ENCODE measurements around the gene RASSF5.

Gene RASSF5, protein sequence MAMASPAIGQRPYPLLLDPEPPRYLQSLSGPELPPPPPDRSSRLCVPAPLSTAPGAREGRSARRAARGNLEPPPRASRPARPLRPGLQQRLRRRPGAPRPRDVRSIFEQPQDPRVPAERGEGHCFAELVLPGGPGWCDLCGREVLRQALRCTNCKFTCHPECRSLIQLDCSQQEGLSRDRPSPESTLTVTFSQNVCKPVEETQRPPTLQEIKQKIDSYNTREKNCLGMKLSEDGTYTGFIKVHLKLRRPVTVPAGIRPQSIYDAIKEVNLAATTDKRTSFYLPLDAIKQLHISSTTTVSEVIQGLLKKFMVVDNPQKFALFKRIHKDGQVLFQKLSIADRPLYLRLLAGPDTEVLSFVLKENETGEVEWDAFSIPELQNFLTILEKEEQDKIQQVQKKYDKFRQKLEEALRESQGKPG

DNA sequence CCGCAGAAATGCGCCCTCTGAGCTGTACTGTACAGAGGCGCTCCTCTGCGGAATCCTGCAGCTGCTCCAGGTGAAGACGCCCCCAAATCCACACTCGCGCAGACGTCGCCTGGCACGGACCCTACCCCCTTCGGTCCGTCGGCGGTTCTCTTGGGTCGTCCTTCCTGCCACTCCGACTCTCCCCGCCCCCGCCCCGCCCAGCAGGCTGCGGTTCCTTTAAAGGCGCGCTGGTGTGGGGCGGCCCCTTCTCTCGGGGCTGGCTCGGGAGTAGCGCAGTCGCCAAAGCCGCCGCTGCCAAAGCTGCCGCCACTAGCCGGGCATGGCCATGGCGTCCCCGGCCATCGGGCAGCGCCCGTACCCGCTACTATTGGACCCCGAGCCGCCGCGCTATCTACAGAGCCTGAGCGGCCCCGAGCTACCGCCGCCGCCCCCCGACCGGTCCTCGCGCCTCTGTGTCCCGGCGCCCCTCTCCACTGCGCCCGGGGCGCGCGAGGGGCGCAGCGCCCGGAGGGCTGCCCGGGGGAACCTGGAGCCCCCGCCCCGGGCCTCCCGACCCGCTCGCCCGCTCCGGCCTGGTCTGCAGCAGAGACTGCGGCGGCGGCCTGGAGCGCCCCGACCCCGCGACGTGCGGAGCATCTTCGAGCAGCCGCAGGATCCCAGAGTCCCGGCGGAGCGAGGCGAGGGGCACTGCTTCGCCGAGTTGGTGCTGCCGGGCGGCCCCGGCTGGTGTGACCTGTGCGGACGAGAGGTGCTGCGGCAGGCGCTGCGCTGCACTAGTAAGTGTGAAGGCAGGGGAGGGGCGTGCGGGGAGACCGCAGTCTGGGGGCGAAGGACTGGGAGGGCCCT, at the start of gene RASSF5:
TSS of gene RASSF5 (plus strand) at position 248 of the 846 bp plus-strand sequence. CDS start at position 320, 72 bp downstream.
- DNase-seq (ENCODE audit: low read depth), result no peak

DNA sequence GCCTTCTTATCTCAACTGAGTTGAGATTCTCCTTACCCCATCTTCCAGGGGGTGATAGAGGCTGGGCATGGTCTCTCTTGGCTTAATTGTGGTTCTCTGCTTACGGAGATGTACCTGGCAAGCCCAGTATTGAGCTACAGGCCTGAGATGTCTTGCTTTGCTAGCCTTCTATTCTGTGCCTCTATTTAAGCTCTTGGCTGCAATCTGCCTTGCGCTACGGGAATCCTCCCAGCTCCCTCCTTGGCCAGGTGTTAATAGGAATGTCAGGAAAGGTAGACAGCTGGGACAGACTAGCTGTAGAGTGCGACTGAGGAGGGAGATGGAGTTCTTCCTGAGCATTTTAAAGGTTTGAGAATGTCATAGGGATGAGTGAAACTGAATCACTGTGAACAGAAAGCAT, 47.6 kb upstream of the RASSF5 start:
- DNase-seq (ENCODE audit: low read depth), result no peak

DNA sequence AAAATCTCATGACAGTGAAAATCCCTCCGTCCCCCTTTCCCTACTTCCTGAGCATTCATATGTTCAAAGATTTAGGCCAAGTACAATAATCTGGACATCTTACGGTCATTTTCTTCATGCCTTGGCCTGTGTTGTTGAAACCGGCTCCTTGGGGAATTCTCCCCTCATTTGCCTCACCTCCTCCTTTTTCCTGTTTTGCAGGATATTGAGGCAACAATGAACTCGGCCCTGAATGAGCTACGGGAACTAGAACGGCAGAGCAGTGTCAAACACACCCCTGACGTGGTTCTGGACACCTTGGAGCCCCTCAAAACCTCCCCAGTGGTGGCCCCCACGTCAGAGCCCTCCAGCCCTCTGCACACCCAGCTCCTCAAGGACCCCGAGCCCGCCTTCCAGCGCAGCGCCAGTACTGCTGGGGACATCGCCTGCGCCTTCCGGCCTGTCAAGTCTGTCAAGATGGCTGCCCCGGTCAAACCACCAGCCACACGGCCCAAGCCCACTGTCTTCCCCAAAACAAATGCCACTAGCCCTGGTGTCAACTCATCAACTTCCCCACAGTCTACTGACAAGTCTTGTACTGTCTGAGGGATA, 46.4 kb upstream of the RASSF5 start:
- no peak for DNase-seq (ENCODE audit: low read depth)

DNA sequence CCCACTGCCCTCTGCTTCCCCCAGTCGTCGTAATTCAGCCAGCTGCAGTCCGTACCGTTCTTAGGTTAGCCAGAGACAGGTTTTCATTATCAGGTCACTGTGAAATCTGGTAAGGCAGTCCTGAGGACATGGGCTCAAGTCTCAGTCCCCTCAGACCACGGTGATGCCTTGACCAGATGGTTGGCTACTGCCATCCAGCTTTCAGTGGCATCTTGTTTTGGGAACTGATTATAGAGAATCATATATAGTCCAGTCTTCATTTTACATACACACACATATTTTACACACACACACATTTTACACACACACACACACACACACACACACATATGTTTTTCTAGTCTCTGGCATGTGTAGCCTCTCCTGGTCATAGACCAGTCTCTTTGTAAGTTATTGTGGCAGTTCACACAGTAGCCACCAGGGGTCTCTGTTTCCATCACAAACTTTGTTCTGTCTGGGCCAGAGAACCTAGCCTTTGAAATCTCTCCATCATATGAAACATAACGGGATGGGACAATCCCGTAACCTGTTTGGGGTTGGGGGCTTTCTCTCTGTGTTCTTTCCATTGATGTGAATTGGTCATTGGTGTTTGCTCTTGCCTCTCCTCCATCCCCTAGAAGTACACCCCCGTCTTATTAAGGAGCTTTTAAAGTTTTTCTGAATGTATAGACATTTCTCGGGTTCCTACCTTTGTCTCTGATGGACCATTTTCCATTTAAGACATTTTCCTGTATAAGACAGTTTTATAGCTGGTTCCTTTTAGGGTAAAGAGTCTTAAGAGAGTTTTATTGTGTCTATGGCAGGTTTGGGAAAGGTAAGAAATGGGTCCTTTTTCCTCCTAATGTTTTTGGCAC, 45.5 kb upstream of the RASSF5 start:
- no peak for DNase-seq (ENCODE audit: low read depth)

DNA sequence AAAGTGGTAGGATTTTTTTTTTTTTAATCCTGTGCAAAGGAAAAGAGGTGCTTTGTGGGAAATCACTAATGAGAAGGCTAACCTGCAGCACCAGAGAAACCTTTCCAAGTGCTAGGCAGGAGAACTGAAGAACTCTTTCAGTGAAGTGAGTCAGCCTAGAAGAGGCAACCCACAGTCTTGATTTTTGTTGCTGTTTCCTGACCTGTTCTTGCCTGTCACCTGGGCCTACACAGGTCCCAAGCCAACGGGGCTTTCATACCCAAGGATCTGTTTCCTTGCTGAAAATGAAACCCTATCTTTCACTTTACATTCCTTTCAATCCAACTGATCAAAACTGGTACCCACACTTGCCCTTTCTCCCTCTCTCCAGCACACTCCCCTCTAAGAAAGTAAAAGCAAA, 44.2 kb upstream of the RASSF5 start:
- DNase-seq (ENCODE audit: low read depth), result no peak

DNA sequence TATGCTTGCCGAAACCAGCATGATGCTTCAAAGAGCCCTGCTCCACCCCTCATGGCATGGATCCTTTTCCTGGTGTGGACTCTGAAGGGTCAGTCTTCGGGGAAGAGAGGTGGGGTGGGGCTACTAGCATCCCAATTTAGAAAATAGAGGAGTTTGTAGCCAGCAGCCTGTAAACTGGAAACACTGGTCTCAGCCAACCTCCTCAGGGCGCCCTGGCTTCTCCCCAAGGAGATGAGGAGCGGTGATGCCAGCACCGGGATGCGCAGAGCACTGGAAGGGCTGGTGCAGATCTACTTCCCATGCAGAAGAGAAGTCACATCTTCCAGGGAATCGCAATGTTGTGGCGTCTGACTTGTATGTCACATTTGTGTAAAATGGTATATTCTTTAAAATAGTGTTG, 43.4 kb upstream of the RASSF5 start:
- no peak for DNase-seq (ENCODE audit: low read depth)

DNA sequence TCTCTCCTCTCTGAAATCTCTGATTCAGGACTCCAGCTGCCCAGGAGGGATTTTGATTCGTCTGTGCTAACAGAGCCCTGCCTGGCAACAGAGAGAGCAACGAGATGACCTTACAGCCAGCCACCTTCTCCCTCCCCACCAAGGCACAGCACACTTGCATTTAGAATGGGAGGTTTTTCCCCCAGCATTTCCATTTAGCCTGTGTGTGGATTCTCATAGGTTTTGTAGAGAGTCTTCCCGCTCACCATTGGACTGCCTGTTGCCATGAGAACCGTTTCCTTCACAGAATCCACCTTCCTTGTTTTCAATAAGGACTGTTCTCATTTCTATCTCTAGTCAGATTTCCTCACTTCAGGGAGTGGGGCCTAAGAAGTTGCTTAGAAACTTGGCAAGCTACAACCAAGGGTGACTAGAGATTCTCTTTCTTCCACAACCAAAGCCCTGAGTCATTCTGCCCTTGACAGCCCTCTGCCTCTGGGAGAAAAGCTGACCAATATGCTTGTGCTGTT, 42.8 kb upstream of the RASSF5 start:
- peak; percentile 56 for DNase-seq (ENCODE audit: low read depth)

DNA sequence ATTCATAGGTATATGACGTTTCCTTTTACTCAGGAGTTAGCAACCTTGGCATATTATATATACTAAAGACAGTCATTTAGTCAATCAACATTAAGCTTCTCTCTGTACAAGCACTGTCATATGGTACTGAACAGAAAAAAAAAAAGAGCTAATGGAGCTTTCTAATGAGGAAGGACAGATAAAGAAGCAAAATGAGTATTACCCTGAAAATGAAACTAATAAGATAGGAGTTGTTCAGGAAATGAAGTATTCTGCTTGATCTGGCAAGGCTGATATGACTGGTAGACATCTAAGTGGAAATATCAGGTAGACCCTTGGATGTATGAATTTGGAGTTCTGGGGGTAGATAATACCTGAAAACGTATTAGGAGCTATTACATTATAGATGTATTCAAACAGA, 41.4 kb upstream of the RASSF5 start:
- DNase-seq (ENCODE audit: low read depth), result no peak

DNA sequence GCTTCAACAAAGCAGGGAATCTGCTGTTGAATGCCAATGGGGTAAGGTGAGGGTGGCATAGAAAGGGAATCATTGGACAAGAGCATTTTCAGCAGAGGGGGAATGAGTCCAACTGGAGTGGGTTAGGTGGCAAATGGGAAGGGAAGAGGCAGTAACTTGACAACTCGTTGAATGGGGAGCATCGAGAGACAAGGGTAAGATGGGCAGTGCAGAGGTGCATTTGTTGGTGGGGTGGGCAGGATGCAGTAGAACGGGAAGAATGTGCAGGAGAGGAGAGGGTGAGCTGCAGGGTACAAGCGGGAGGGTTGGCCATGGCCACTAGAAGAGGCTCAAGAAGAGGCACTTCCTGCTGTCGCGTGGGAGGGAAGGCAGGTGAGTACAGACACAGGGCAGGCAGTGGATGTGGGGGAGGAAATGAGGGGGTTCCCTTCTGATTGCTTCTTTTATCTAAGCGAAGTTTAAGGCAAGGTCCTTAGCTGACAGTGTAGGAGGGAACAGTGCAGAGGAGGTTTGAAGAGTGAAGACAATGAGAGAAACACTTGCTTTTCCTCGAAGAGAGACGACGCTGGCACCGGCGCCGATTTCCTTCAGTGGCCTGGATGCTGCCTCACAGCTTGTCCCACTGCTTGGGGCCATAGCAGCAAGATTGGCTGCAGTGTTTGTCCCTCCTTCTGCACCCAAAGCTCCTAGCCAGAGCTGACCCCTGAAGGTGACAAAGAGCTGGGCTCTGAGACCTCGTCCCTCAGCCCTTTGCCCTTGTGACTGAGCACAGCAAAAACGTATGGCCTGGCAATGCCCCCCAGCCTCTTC, 40.3 kb upstream of the RASSF5 start:
- DNase-seq (ENCODE audit: low read depth), result no peak

DNA sequence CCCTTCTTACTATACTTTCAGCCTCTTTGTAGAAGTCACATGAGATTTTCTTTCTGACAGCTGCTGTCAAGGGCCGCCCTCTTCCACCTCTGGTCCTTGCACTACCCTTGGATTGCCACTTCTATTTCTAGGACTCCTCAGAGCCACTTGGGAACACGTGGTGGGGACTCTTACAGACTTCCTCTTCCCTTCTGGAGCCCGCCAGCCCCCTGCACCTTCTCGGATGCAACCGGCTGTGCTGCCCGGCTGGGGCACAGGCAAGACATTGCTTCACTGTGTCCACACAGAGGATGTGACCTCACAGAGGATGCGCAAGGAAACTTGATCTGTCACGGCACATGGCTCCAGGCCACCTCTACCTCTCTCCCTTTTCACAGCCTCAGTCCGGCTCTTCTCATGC, 39.4 kb upstream of the RASSF5 start:
- DNase-seq (ENCODE audit: low read depth), result no peak

DNA sequence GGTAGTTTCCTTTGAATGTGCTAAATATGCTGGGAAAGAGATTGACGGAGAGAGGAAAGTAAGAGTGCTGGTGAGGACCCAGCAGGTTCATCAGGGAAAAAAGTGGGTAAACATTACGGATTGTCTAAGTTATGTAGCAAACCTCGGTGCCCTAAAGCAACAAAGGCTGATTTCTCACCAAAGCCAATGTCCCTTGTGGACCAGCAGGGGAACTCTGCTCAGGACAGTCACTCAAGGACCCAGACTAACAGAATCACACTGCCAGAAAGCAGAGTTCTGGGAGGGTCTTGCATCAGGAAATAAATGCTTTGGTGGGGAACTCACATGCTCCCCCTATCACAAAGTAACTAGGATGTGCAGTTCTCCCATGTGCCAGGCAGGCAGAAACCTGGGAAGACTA, 38.8 kb upstream of the RASSF5 start:
- no peak for DNase-seq (ENCODE audit: low read depth)

DNA sequence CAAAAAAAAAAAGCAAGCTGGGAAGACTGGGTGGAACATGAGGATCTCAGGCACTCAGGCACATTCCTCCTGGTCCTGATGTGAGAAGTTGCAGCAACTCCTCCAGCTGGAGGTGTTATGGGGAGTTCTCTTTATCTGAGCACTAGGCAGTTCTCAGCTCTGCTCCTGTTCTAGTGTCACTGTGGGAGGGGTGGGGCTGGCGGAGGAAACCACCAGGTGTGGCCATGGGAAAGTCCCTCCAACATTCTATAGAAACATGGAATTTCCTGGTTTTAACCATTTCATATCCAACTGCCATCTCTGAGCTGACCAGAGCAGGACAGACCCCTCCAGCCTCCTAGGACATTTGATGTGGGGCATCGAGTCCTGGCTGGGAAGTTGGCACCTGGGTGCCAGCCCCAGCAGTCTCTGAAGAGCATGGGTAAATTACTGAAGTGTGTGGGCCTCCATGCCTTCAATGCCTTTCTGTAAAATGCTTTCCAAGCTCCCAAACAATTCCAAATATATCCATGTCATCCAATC, 37.9 kb upstream of the RASSF5 start:
- no peak for DNase-seq (ENCODE audit: low read depth)

DNA sequence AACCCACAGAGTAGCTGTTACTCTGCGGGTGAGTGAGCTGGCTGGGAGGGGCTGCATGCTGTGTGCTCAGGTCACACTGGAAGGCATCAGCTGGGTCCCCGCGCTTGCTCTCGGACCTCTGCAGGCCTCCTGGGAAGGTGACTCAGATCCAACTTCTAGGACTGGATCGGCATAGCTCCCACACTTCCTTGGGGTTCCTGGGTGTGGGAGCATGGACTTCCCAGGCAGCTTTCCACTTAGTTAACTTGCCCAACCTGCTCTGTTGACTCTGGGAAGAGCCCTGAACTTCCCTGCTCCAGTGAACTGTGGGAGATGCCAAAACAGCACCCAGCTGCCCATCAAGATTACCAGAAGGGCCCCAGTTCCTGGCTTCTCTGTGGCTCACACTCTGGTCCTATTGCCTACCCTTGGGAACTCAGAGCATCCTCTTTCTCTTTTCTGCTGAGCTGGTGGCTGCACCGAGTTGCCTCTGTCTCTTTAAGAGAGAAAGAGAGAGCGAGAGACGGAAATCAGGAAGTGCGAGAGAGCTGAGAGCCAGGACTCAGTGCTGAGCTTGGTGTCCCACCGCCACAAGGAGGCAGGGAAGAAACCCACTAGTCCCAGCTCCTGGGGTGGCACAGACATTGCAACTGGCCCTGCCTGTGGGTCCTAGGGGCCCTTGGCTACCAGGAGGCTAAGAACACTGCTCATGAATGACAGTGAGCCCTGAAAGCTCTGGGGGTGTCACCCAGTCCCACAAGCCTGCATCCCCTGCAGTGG, 37.2 kb upstream of the RASSF5 start, which contains the start of gene IKBKE:
TSS of gene IKBKE (plus strand) at position 544 of the 759 bp plus-strand sequence. CDS start 2,752 bp downstream, outside the sequence.
- DNase-seq (ENCODE audit: low read depth), result no peak

DNA sequence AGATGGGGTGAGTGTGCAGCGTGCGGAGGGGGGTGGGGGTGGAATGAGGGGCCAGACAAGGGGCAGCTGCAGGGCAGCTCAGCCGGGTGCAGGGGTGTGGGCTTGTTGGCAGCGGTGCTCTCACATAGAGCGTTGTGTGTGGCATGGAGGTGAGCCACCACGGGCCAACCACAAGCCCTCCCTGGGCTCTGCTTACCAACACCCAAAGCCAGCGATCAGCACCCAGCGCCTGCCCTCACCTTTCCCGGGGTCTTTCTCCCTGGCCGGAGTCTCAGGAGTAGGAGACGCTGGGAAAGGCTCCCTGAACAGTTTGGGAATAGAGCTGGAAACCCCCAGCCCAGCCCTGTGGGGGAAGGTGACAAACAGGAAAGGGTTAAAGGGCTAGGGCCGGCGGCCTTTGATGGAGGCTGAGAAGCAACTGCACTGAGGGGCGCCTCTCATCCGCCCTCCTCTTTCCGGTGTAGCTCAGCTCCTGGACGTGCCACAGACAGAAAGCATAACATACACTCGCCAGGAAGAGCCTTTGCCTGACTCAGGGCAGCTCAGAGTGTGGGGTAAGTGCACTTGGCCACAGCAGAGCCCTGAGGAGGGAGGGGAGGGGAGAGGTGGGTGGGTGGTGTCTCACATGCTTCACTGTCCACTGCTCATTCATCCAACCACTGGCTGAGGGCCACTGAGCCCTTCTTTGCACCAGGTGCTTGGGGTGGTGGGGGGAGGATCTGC, 36.5 kb upstream of the RASSF5 start:
- peak; percentile 62 for DNase-seq (ENCODE audit: low read depth)

DNA sequence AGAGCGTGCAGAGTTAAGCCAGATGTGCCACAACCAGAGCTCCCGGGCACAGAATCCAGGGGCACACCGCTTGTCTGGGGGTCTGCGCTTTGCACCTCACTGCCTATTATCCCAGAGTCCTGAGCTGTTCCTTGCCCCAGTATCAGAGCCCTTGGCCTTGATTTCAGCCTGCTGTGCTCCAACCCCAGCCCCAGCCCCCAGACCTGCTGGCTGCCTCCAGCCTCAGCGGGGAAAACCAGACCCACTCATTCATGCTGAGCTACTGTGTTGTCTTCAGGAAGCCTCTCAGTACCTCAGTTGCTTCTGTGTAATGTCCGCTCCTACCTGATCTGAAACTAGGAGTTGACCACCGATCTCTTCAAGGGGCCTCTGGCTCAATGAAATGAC, 35.9 kb upstream of the RASSF5 start:
- no peak for DNase-seq (ENCODE audit: low read depth)

DNA sequence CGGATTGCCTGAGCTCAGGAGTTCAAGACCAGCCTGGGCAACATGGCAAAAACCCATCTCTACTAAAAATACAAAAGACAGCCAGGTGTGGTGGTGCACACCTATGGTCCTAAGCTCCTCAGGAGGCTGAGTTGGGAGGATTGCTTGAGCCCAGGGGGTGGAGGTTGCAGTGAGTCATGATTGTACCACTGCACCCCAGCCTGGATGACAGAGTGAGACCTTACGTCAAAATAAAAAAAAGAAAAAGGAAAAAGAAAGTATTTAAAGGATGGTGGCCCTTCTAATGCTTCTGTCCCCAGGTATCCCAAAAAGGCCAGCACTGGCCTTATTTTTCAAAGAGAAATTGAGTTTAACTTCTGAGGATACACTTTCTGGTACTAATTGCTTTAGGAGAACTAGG, 35.3 kb upstream of the RASSF5 start:
- no peak for DNase-seq (ENCODE audit: low read depth)

DNA sequence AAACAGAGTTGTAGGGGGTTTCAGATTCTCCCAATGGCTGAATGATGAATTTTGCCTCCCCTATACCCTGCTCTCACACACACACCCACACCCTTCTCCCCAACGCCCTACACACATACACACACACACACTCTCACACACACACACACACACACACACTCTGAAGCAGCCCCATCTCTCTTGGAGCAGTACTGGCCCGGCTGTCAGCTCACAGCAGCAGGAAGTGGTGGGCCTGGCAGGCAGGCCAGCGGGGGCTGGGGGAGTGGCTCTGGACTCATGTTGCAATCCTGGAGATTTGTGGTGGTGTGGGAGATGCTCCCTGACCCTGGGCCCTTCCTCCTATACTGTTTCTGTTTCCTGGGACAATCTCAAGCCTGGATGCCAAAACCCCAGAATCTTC, 34.9 kb upstream of the RASSF5 start:
- DNase-seq (ENCODE audit: low read depth), result peak; percentile 62

DNA sequence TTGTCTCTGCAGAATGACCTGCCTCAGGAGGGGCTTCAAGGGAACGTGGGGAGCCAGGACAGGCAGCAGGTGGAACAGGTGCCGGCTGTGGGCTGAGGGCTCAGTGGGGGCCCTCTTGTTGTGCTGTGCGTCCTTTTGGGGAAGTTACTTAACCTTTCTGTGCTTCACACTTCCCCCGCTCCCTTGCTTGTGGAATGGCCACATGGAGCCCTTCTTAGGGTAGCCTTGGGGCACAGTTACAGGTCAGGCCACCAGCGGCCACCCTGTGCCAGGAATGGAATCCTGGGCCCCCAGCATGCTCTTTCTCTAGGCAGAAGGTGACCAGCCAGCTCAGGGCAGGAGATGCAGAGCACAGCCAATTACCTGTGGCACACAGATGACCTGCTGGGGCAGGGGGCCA, 34.4 kb upstream of the RASSF5 start:
- no peak for DNase-seq (ENCODE audit: low read depth)

DNA sequence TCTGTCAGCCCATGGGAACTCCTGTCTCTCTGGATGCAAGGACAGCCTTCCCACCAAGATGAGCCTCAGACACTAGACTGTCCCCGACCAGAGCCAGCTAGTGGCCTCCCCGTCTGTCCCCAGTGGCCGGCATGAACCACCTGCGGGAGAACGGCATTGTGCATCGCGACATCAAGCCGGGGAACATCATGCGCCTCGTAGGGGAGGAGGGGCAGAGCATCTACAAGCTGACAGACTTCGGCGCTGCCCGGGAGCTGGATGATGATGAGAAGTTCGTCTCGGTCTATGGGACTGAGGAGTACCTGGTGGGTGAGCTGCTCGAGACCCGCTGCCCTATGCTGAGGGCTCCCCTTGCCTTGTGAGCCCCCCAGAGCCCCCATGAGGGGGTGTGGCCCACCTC, 31.3 kb upstream of the RASSF5 start:
- no peak for DNase-seq (ENCODE audit: low read depth)

Measured in non-pigmented ciliary epithelial cell (primary cell).